IPS-NIHi7 (cell line): ENCODE results near the gene CDH2.

Experiments used
- DNase-seq: peaks from one replicate; pipeline ENCODE4 v3.0.0; 2012; ENCODE audit warnings: mixed read lengths; ENCODE audit errors: extremely low spot score

Gene CDH2

DNA sequence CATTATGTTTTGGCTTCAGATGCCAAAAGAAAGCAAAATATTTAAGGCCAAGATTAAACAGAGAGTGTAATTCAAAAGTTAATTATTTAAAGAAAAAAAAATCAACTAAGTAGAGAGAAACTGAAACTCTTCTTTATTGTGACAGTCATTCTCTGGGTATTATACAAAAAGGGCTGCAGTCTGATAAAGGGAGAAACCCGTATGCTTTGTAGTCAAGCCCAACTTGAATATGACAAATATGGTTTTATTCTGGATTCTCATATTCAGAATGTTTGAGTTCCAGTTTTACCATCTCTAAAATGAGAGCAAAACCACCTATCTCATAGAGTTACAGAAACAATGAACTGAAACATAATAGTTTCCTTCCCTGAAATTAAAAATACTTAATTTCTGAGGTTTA lies 8.2 kb downstream of the CDH2 start:
- DNase-seq = no peak

DNA sequence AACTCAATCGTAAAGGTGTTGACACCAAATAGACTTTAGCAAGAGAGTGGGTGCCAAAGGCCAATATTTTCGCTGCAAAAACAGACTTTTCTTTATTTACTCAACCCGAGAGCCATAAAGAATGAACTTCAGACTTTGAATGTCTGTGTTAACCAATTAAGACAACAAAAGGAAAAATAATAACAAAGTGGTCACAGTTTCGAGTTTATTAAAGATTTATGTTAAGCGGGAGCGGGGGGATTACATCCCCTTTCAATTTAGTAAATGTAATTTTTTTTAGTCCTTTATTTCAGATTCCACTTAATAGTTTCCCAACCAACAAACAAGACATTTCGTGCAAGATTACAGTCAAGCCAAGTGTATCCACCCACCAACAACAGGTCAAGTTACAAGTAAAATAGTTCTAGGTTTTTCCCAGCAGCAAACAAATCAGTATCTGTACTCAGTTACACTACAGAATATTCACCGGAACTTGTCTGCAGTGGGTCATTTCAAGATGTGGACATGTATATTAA lies 9.0 kb downstream of the CDH2 start:
- DNase-seq = no peak

DNA sequence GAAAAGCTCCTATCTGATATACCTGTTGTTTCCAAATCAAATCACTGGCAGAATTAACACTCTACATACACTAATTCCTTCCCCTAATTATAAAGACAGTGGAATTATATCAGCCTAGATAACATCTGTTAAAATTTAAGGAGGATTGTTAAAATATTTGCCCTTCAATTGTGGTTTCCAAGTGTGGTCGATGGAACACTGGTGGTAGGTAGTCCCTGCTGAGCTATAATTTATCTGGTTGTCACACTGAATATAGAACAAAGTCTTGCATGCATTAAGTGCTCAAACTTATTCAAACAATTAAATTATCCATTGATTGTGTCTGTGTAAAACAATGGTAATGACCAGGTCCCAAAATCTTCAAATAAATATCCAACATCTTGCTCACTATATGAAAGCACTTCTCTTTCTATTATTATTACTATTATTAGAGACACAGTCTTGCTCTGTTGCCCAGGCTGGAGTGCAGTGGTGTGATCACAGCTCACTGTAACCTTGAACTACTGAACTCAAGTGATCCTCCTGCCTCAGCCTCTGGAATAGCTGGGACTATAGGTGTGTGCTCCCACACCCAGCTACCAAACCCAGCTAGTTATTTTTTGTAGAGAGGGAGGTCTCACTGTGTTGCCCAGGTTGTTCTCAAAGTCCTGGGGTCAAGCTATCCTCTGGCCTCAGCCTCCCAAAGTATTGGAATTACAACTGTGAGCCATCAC lies 12.0 kb downstream of the CDH2 start:
- DNase-seq = no peak

DNA sequence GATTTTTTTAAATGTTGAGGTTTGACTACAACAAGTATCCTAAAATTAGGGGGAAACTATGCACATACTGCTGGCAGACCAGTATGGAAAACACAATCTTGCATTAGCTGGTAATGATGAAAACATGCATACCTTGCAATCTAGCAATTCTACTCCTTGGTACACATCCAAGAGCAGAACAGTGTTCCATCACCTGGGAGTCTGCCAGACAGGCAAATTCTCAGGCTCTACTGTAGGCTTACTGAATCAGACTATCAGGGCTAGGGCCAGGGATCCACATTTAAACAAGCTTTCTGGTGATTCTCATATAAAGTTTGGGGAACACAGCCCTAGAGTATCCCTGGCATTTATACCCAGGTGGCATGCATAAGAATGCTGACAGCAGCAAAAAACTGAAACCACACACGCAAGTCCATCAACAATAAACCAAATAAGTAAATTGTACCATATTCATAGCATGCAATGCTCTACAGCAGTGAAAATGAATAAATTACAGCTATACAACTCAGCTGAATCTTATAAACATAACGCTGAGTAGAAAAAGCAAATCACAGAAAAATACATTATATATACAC lies 13.6 kb downstream of the CDH2 start:
- DNase-seq = no peak

DNA sequence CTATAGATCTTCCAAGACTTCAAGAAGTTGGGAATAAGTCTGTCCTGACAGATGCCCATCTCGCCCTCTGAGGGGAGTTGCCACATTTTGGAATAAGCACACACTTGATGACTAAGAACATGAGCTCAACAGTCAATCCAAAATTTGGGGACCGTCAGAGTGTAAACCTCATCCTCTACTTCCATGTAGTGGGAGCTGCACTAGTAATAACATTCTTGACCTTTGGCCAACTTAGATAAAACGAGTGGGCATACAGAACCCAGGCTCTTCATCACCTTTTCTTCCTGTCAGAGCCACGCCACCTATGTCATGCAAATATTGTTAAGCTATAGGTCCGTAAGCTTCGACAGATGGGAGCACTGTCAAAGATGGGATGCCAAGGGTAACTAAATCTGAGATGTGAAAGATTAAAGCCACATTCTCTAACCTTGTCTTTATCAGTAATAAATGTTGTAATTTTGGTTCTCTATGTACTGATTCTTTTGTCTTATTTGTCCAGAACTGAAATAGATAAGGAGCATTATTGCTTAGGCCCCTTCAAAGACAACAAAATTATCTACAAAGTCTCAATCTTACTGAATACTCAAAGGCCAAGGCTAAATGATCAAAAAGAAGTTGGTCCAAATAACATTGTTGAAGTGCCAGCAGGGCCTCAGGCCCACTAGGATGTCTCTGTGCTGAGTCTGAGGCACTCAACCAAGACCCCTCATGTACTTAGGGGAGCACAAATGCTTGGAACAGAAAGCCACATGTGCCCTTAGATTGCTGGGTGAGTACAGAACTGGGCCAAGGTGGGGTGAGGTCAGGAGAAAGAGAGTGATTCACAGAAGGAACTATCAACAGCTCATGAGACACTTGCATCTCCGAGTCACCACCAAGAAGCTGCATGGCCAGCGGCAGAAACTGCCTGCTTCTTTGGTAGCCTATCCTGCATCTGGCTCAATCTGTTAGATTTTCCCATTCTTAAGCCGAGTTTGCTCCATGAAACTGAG lies 15.0 kb downstream of the CDH2 start:
- DNase-seq = no peak

DNA sequence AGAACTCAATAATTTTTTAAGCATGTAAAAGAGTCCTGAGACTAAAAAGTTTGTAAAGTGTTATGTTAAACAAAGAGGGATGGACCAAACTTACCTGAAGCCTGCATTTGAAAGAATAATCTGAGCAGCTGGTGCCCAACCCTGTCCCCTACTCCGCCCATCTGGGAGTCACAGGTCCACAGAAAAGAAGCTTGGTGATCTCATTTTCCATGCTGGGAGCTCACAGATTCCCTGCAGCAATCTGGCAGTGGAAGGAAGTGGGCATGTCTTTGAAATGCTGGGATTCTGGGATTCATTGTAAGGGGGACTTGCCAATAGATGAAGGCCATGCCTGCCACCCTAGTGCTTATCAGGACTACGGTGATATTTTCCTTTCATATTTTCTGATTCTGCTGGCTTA lies 17.9 kb downstream of the CDH2 start:
- DNase-seq = no peak

DNA sequence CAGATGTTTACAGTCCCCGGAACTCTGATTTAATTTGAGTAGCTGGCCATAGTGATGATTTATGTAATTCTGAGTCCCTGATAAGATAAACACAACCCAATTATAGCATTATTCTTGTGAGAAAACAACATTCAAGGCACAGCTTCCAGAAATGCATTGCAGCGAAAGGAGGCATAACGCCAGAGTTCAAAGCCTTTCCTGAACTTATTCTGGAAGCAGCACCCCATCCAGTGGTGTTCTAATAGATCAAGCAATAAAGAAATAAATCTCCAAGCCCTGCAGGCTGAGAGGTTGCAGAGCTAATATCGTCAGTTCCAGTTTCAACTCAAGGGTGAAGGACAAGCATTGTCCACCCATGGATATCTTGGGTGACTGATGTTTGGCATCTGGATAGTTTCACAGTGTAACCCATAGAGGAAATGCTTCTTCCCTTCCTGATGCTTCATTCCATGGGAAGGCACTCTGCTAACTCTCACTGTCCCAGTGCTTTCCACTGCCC lies 18.8 kb downstream of the CDH2 start:
- no peak for DNase-seq

DNA sequence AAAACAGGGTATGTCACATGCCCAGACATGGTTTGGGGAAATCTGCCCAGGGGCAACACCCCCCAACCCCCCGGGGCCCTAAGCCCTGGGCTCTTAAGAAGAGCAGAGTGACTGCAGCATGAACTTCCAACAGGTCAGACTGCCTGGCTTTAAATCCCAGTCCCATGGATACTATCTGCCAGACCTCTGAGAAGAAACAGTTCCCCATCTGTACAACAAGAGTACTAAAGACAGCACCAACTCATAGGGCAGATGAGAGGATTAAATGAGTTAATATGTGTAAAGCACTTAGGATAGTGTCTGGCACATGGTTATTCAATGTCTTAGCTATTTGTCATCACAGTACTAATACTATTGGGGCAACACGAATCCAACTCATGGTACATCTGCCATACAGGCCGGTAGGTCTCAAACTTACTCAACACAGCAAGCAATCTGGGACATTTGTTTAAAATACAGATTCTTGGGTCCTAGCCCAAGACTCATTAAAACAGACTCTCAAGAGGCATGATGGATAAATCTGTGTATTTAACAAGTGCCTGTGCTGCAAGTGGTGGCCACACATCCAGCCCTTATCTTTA lies 23.4 kb downstream of the CDH2 start:
- DNase-seq = no peak

DNA sequence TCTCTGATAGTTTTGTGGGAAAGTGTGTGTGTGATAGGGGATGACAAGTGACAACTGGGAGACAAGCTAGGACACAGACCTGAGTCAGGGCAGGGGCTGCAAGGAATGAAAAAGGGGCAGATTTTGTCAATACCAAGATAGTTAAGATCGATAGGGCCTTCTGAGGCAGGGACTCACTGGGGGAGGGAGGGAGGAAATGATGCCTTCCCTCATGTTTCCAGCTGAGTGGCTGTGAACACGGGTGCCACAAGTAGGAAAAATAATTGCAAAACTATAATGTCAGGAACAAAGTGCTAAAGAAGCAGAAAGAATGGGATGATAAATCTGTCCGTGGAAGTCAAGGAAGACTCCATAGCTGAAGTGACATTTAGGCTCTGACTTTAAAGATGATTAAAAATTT lies 24.2 kb downstream of the CDH2 start:
- DNase-seq = no peak

DNA sequence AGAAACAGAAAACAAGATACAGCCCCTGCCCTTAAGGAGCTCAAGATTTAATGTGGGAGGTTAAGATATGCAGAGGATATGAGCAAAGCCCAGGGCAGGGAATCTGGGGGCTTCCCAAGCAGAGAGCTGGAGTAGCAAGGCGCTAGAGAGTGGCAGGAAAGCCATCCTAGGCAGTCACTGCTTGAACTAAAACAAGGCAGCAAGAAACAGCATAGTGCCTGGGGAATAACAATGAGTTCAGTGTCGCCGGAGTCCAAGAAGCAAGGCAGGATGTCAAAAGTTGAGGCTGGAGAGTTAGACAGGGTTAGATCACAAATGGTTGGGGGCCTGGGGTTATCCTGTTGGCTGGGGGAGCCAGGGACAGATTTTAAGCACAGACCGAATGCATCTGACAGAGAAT lies 24.6 kb downstream of the CDH2 start:
- no peak for DNase-seq

DNA sequence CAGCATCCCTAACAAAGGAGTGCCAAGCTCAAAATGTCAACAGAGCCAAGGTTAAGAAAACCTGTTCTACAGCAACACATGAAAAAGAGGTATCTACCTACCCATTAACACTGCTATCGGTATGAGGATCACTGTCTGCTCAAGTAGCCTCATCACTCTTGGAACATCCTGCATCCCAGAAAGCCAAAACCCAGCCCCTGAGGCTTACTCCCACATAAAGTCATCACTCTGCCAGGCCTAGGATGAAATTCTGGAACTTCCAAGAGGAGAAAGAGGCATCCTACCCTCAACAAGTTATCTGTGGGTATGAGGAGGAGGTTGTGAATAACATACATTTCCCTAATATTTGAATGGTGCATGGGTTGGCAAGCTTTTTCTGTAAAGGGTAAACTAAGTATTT lies 25.5 kb downstream of the CDH2 start:
- DNase-seq = no peak

DNA sequence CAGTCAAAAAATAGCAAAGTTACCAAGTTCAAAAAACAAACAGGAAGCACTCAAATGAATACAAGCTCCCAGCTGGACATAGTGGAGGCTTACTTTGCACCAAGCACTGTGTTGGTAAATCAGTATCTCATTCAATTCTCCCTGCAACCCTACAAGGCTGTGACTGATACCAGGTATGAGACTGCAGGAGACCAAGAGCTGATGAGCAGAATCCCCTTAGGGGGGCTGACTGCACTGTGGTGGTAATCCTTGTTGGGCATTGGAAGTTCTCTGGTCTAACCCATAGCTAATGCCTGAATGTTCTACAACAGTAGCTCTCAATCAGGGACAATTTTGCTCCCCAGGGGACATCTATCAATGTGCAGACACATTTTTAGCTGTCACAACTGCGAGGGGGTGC lies 26.0 kb downstream of the CDH2 start:
- DNase-seq = no peak

DNA sequence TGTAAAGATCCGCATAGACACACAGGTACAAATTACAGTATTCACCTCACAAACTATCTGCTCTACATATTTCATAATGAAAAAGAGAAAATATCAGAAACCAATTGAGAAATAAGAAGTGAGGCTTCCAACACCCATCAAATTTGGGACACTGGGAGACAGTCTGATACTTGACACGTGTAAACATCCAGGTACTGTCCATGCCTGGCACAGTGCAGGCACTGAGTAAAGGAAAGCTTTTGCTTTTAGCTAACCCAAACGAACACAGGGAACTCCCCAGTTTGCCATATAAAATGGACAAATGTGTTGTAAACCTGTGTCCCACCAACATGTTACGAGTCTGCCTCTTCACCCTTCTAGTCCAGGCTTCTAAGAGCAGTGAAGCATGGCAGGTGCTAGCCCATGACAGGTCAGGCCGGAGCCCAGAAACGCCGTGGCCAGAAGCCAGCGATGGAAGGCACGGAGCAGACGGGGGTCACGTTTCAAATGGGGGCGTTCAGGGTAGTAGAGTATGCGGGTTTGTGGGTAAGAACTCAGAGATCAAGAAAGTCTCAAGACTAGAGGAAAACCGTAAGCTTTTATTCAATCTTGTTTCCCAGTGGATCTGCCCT lies 27.0 kb downstream of the CDH2 start:
- no peak for DNase-seq

DNA sequence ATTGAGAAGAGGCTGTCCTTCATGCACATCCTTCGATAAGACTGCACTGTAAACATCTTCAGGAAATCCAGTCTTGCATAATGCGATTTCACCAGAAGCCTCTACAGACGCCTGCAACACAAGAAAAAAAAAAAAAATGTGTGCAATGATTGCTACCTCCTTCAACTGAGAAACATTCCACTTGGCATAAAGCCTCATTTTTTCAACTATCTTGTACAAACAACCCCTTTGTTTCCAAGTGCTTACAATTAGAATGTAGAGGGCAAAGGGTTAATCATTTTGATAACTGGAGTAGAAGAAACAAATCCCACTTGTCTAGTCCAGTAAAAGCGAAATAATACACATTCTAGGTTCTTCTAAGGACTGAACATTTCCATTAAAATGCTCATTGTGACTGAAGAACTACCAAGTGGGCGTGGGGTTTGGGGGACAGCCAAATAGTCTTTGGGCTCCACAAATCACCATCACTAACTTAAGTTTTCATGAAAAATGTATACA lies 29.2 kb downstream of the CDH2 start:
- no peak for DNase-seq

DNA sequence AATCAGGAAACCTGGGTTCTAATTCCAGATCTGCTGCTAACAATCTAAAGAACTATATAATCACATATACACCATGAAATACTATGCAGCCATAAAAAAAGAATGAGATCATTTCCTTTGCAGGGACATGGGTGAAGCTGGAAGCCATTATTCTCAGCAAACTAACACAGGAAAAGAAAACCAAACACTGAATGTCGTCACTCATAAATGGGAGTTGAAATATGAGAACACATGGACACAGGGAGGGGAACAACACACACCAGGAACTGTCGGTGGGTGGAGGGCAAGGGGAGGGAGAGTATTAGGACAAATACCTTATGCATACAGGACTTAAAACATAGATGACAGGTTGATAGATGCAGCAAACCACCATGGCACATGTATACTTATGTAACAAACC lies 33.2 kb downstream of the CDH2 start:
- no peak for DNase-seq

DNA sequence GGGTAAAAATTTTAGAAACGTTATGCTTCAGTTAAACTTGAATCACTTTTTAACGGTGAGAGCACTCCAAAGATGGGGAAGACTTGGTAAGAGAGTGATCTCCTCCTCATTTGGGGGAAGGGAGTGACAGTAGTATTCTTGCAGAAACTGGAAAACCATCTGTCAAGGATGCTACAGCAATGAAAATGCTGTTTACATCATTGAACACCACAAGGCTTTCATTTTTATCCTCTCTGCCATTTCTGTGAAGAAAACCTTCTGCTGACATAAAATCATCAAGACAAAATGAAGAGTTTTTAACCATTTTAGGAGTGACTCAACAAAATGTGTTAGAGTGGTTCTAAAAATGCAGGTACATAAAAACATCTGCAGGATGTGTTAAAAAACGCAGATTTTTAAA lies 38.1 kb downstream of the CDH2 start:
- DNase-seq = no peak

DNA sequence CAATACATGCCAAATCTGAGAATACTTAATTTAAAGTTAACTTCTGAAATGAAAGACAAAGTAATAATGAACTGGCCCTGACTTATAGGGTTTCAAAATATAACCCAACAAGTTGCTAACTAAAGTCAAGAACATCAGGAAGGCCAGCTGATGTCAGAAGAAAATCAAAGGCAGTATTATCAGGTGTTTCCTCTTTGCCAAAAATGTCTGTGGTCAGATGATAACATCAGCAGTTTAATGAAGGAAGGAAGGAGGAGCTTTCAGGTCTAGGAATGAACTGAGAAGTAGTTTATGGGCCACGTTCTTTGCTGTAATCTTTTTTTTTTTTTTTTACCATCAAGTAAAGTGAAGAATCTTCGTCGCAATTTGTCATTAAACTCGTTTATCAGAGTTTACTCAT lies 40.9 kb downstream of the CDH2 start:
- no peak for DNase-seq

DNA sequence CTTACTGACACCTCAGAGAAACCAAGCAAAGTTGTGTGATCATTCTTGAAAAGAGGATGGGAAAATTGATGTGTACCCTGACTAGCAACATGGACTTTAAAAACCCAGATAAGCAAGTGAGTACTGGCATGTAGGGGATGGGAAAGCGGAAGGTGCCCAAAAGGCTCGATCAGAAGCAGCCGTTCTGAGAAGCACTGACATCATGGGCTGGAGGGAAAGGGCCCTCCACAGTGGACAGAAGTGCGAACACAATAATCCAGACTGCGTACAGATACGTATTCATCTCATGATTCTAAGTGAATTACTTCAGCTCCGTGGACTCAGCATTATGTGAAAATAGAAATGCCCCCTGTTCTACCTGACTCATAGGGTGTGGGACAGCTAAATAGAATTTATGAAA lies 42.2 kb downstream of the CDH2 start:
- no peak for DNase-seq

DNA sequence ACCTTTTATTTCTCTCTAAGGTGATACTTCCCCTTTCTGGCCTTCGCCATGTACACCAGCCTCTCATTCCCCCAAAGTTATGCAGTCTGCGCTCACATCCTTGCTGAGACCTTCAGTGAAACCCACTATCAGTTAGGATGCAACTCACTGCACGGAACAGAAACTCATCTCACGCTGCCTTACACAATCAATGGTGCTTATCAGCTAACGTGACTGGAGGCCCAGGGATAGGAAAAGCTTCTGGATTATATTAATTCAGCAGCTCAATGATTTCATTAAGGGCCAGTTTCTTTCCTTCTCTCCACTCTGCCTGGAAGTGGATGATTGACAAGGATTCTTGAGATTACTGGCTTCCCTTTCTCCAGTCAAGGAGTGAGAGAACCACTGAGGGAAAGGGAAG lies 44.8 kb downstream of the CDH2 start:
- DNase-seq = no peak

DNA sequence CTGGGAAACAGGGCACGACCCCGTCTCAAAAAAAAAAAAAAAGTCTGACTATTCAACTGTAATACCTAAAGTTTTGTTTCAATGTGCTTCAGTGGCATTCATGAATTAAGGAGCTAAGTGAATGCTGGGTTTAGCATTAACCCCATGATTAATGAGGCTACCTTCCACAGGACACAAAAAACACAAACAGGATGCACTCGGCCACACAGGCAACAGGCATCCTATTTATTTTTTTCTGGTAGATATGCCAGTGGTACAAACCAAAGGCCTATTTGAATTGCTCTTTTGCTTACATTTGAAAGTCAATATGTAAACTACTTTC lies 48.3 kb downstream of the CDH2 start:
- no peak for DNase-seq
